ENCODE measurements around the gene EPM2A.

EPM2A gene

DNA sequence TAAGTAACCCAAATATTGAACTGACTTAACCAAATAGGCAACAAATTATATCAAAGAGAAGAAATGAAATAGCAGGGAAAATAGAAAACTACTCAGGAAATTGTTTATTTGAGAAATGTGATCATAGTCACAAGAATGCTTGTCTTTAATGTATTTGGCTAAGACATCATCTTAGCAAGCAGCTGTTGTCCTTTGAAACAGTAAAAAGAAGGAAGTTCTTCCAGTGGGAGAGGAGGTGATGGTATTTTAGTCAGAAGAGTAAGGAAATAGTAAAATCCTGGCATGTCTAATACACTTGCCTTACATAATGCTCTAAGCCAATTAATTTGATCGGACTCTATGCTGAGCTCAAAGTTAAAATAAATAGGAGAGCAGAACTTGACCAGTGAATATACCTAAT lies 126.5 kb downstream of the EPM2A start:
- H3F3A ChIP-seq (ENCODE audit: control insufficient read depth, insufficient read depth) = no peaks in the 10 kb centered on the region
- no peaks in the 10 kb centered on the region for H3K27me3 ChIP-seq (ENCODE audit: control insufficient read depth, low read length)
- TF ChIP-seq EZH2phosphoT487 (IDR thresholded peaks at IDR 0.05; ENCODE audit: borderline replicate concordance, low read length) = no peak
- TF ChIP-seq, protein P1, sequence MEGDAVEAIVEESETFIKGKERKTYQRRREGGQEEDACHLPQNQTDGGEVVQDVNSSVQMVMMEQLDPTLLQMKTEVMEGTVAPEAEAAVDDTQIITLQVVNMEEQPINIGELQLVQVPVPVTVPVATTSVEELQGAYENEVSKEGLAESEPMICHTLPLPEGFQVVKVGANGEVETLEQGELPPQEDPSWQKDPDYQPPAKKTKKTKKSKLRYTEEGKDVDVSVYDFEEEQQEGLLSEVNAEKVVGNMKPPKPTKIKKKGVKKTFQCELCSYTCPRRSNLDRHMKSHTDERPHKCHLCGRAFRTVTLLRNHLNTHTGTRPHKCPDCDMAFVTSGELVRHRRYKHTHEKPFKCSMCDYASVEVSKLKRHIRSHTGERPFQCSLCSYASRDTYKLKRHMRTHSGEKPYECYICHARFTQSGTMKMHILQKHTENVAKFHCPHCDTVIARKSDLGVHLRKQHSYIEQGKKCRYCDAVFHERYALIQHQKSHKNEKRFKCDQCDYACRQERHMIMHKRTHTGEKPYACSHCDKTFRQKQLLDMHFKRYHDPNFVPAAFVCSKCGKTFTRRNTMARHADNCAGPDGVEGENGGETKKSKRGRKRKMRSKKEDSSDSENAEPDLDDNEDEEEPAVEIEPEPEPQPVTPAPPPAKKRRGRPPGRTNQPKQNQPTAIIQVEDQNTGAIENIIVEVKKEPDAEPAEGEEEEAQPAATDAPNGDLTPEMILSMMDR (IDR thresholded peaks at IDR 0.05; ENCODE audit: low read depth, low read length, poor library complexity, severe bottlenecking) = no peak
- H4K20me1 ChIP-seq (ENCODE audit: control insufficient read depth, insufficient read depth, low read depth, low read length) = no peaks in the 10 kb centered on the region
- no peaks in the 10 kb centered on the region for H3K4me1 ChIP-seq (ENCODE audit: control insufficient read depth, low read length)
- no peaks in the 10 kb centered on the region for H3K9me3 ChIP-seq (ENCODE audit: control insufficient read depth, insufficient read depth, low read length)
- H3K4me3 ChIP-seq (ENCODE audit: low read length) = no peak overlapping the region
- no peak overlapping the region for H3K27ac ChIP-seq (ENCODE audit: low read depth, low read length)
- H3K9me2 ChIP-seq (replicated peaks; ENCODE audit: control insufficient read depth, low read length) = no peaks in the 10 kb centered on the region
- H3K79me2 ChIP-seq (ENCODE audit: control insufficient read depth, low read length) = no peaks in the 10 kb centered on the region
- H3K4me2 ChIP-seq (ENCODE audit: low read length) = no peak overlapping the region
- no peaks in the 10 kb centered on the region for H3K36me3 ChIP-seq (ENCODE audit: control insufficient read depth, low read length)

DNA sequence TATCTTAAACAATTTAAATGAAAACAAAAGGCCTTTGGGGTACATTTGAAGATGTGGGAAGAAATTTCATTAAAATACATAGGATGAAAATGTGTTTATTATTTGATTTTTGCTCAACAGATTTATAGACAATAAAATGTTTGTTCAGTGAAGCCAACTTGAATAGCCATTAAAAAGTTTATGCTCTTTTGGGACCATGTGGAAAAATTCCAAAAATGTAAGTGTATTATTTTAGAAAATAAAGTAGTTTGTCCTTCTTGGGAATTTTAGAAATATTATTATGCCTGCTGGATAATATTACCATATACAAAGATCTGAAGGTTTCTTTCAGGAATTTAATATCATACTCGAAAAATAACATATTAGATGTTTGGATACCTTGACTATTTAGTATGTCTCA lies 131.3 kb downstream of the EPM2A start:
- Histone ChIP-seq H3K9me3 (ENCODE audit: control insufficient read depth, insufficient read depth, low read length) (no peaks in the 10 kb centered on the region), H3K4me1 (ENCODE audit: control insufficient read depth, low read length) (no peaks in the 10 kb centered on the region), H3K4me2 (ENCODE audit: low read length) (no peak overlapping the region), H3K36me3 (ENCODE audit: control insufficient read depth, low read length) (no peaks in the 10 kb centered on the region), H3K27ac (ENCODE audit: low read depth, low read length) (no peak overlapping the region), H3F3A (ENCODE audit: control insufficient read depth, insufficient read depth) (no peaks in the 10 kb centered on the region), H3K4me3 (ENCODE audit: low read length) (no peak overlapping the region), H3K27me3 (ENCODE audit: control insufficient read depth, low read length) (no peaks in the 10 kb centered on the region), H3K79me2 (ENCODE audit: control insufficient read depth, low read length) (no peaks in the 10 kb centered on the region), H3K9me2 (replicated peaks; ENCODE audit: control insufficient read depth, low read length) (no peaks in the 10 kb centered on the region), H4K20me1 (ENCODE audit: control insufficient read depth, insufficient read depth, low read depth, low read length) (no peaks in the 10 kb centered on the region)
- TF ChIP-seq, protein P1 (IDR thresholded peaks at IDR 0.05; ENCODE audit: low read depth, low read length, poor library complexity, severe bottlenecking) = no peak
- TF ChIP-seq EZH2phosphoT487 (IDR thresholded peaks at IDR 0.05; ENCODE audit: borderline replicate concordance, low read length) = no peak

DNA sequence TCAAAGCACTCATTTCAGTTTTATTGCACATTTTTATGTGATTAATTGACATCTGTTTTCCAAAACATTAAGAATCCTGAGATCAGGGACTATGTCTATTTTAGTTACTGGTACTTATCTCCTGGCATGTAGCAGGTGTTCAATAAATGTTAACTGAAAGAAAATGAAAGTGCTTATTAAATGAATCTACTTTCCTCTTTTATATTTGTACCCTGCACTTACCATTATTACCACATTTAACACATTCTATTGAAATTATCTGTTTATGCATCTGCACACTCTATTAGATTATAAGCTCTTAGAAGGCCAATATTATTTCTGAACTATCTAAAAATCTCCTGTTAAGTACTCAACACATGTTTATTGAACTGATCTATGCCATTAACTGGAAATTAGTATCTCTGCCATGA lies 131.9 kb downstream of the EPM2A start:
- no peak for TF ChIP-seq EZH2phosphoT487 (IDR thresholded peaks at IDR 0.05; ENCODE audit: borderline replicate concordance, low read length)
- TF ChIP-seq, protein P1 (IDR thresholded peaks at IDR 0.05; ENCODE audit: low read depth, low read length, poor library complexity, severe bottlenecking) = no peak
- no peaks in the 10 kb centered on the region for H3K4me1 ChIP-seq (ENCODE audit: control insufficient read depth, low read length)
- H3K27me3 ChIP-seq (ENCODE audit: control insufficient read depth, low read length) = no peaks in the 10 kb centered on the region
- no peak overlapping the region for H3K4me3 ChIP-seq (ENCODE audit: low read length)
- no peaks in the 10 kb centered on the region for H3K79me2 ChIP-seq (ENCODE audit: control insufficient read depth, low read length)
- no peak overlapping the region for H3K27ac ChIP-seq (ENCODE audit: low read depth, low read length)
- no peaks in the 10 kb centered on the region for H3K9me2 ChIP-seq (replicated peaks; ENCODE audit: control insufficient read depth, low read length)
- H3K9me3 ChIP-seq (ENCODE audit: control insufficient read depth, insufficient read depth, low read length) = no peaks in the 10 kb centered on the region
- H3F3A ChIP-seq (ENCODE audit: control insufficient read depth, insufficient read depth) = no peaks in the 10 kb centered on the region
- H4K20me1 ChIP-seq (ENCODE audit: control insufficient read depth, insufficient read depth, low read depth, low read length) = no peaks in the 10 kb centered on the region
- no peak overlapping the region for H3K4me2 ChIP-seq (ENCODE audit: low read length)
- H3K36me3 ChIP-seq (ENCODE audit: control insufficient read depth, low read length) = no peaks in the 10 kb centered on the region

Measured in DOHH2 (cell line).